KG1 (cell line): ENCODE measurements around the gene LZTS3.
"Not testable (repeated sequence)": the region's sequence is repeated elsewhere in the genome, so short reads cannot be mapped to it uniquely, and the experiment has no call there.

ENCODE experiments used
- DNase-seq: peaks from one replicate; lab custom pipeline; 2025; lab: John Stamatoyannopoulos, UW

The LZTS3 gene

GRCh38 chr20:3172933-3173609 lies at the start of gene LZTS3:
Gene LZTS3, minus strand, starts transcription at chr20:3173549. Its CDS starts 6,386 bp downstream, at chr20:3167163.
- DNase-seq, result no peak

- DNase-seq, result no peak
These were observed 48.3 kb upstream of the LZTS3 start for GRCh38 chr20:3221398-3222226.

- DNase-seq, result no peak
These were observed 45.1 kb upstream of the LZTS3 start for GRCh38 chr20:3218307-3218988.

GRCh38 chr20:3215359-3215917 lies 42.1 kb upstream of the LZTS3 start:
- DNase-seq, result not testable (repeated sequence)

- DNase-seq, result no peak
These were observed 39.9 kb upstream of the LZTS3 start for GRCh38 chr20:3213226-3213625.

GRCh38 chr20:3210346-3210745 lies 37.0 kb upstream of the LZTS3 start:
- no peak for DNase-seq

- DNase-seq, result peak; percentile 21
These were observed 36.6 kb upstream of the LZTS3 start for GRCh38 chr20:3209946-3210317.

- DNase-seq, result peak; percentile 53
These were observed 36.1 kb upstream of the LZTS3 start, which contains the start of gene ITPA for GRCh38 chr20:3209257-3209945. Gene ITPA, plus strand, starts transcription at chr20:3209498. Its CDS starts 54 bp downstream, at chr20:3209552.

- DNase-seq, result no peak
These were observed 35.5 kb upstream of the LZTS3 start for GRCh38 chr20:3208786-3209256.

- peak; percentile 96 for DNase-seq
These were observed 30.9 kb upstream of the LZTS3 start, which contains the start of gene DDRGK1 for GRCh38 chr20:3204124-3204794. Gene DDRGK1, minus strand, starts transcription at chr20:3204682. Its CDS starts 55 bp downstream, at chr20:3204627.

- no peak for DNase-seq
These were observed 30.2 kb upstream of the LZTS3 start for GRCh38 chr20:3203315-3204123.

GRCh38 chr20:3202965-3203314 lies 29.6 kb upstream of the LZTS3 start:
- no peak for DNase-seq

GRCh38 chr20:3199976-3200755 lies 26.8 kb upstream of the LZTS3 start:
- DNase-seq, result no peak

- no peak for DNase-seq
These were observed 25.9 kb upstream of the LZTS3 start for GRCh38 chr20:3199206-3199605.

- DNase-seq, result no peak
These were observed 22.4 kb upstream of the LZTS3 start for GRCh38 chr20:3195590-3196237.

- no peak for DNase-seq
These were observed 21.4 kb upstream of the LZTS3 start for GRCh38 chr20:3194617-3195280.

- no peak for DNase-seq
These were observed 20.7 kb upstream of the LZTS3 start for GRCh38 chr20:3193806-3194616.
